ENCODE results near the gene NREP. TPM values are rescaled to one million over a fixed set of nuclear protein-coding genes. Genes with fewer than 3 reads are reported as not detected.

NREP gene
- total and polyA plus RNA-seq, 10 donors: 12.9 to 54.5 (median 32.9) TPM

- Histone ChIP-seq H3K9me3 (no peaks in the 10 kb centered on the region), H3K36me3 (no peaks in the 10 kb centered on the region), H3K27ac (no peak overlapping the region), H3K4me1 (peaks cover 0 to 32% (median 9%) of the 10 kb centered on the region in 6 donors), H3K4me3 (no peak overlapping the region), H3K27me3 (replicated peaks in 1 of 7) (peaks cover 0 to 9% (median 0%) of the 10 kb centered on the region in 7 donors)
- TF ChIP-seq POLR2AphosphoS5 (IDR thresholded peaks at IDR 0.05) (no peak), CTCF (IDR thresholded peaks at IDR 0.05 in 8 of 11, conservative IDR thresholded peaks at IDR 0.05 in 3 of 11) (no peak), POLR2A (IDR thresholded peaks at IDR 0.05) (no peak)
- intact Hi-C loops (cut with DNase I; ENCODE audit: low total_unique reads): no loop called here
- WGBS, 5 donors: 64 to 79% (median 75%) methylated on average over 6 of the region's 6 CpGs
- DNase-seq: no peak
Measured at GRCh38 chr5:111776913-111777781, 20.2 kb upstream of the NREP start.

GRCh38 chr5:111775224-111775623 lies 18.2 kb upstream of the NREP start:
- intact Hi-C loops (cut with DNase I; ENCODE audit: low total_unique reads): no loop called here
- DNase-seq: no peak
- H3K4me3 ChIP-seq: no peak overlapping the region
- no peaks in the 10 kb centered on the region for H3K9me3 ChIP-seq
- H3K36me3 ChIP-seq: no peaks in the 10 kb centered on the region
- TF ChIP-seq POLR2A (IDR thresholded peaks at IDR 0.05) (no peak), POLR2AphosphoS5 (IDR thresholded peaks at IDR 0.05) (no peak), CTCF (IDR thresholded peaks at IDR 0.05 in 8 of 11, conservative IDR thresholded peaks at IDR 0.05 in 3 of 11) (no peak)
- WGBS, 5 donors: 41 to 78% (median 58%) methylated on average over 2 of the region's 2 CpGs
- no peak overlapping the region for H3K27ac ChIP-seq
- peaks cover 0 to 29% (median 9%) of the 10 kb centered on the region in 6 donors for H3K4me1 ChIP-seq
- H3K27me3 ChIP-seq (replicated peaks in 1 of 7): peaks cover 0 to 13% (median 0%) of the 10 kb centered on the region in 7 donors

- Histone ChIP-seq H3K27me3 (replicated peaks in 1 of 7) (peaks cover 0 to 13% (median 0%) of the 10 kb centered on the region in 7 donors), H3K9me3 (no peaks in the 10 kb centered on the region), H3K4me1 (peaks cover 0 to 22% (median 6%) of the 10 kb centered on the region in 6 donors), H3K36me3 (no peaks in the 10 kb centered on the region), H3K4me3 (no peak overlapping the region), H3K27ac (no peak overlapping the region)
- no peak for TF ChIP-seq POLR2A (IDR thresholded peaks at IDR 0.05)
- no peak for TF ChIP-seq CTCF (IDR thresholded peaks at IDR 0.05 in 8 of 11, conservative IDR thresholded peaks at IDR 0.05 in 3 of 11)
- TF ChIP-seq POLR2AphosphoS5 (IDR thresholded peaks at IDR 0.05): no peak
- WGBS, 5 donors: 3 to 22% (median 8%) methylated on average over 4 of the region's 4 CpGs
- no peak for DNase-seq
- intact Hi-C loops (cut with DNase I; ENCODE audit: low total_unique reads): no loop called here
Measured at GRCh38 chr5:111774525-111774924, 17.5 kb upstream of the NREP start.

- Histone ChIP-seq H3K4me3 (no peak overlapping the region), H3K27ac (no peak overlapping the region), H3K36me3 (no peaks in the 10 kb centered on the region), H3K9me3 (no peaks in the 10 kb centered on the region), H3K4me1 (peaks cover 0 to 19% (median 5%) of the 10 kb centered on the region in 6 donors), H3K27me3 (replicated peaks in 1 of 7) (peaks cover 0 to 13% (median 0%) of the 10 kb centered on the region in 7 donors)
- TF ChIP-seq POLR2AphosphoS5 (IDR thresholded peaks at IDR 0.05) (no peak), CTCF (IDR thresholded peaks at IDR 0.05 in 8 of 11, conservative IDR thresholded peaks at IDR 0.05 in 3 of 11) (no peak), POLR2A (IDR thresholded peaks at IDR 0.05) (no peak)
- WGBS, 5 donors: 76 to 92% (median 83%) methylated on average over 6 of the region's 6 CpGs
- intact Hi-C loops (cut with DNase I; ENCODE audit: low total_unique reads): no loop called here
- DNase-seq: no peak
Measured at GRCh38 chr5:111772456-111773122, 15.6 kb upstream of the NREP start.

All from spleen (tissue), 11 donors.